IMR-90 (cell line): ENCODE results near the gene ARHGEF10L. TPM values are rescaled to one million over a fixed set of nuclear protein-coding genes. Genes with fewer than 3 reads are reported as not detected.

ENCODE experiments used
- ATAC-seq: fragments of 200-7000 bp; cut with Tn5 transposase; 2 replicates; pipeline ENCODE4 v1.9.1; 2020; ENCODE audit warnings: low read depth, mild to moderate bottlenecking, moderate library complexity
- BruUV-seq: library from RNA; stranded (reverse); fragments of 400-500 nt; replicated peaks from 2 replicates; lab custom pipeline; 2021; lab: Mats Ljungman, UMichigan
- CTCF ChIA-PET: fragments of 300-600 bp; formaldehyde crosslinking; extraction: SDS; loops from one replicate; lab custom pipeline; 2021; ENCODE audit warnings: antibody characterized with exemption; lab: Yijun Ruan, JAX
- POLR2A ChIA-PET: fragments of 300-600 bp; sonication (Branson Sonifier 250); formaldehyde crosslinking; loops from one replicate; lab custom pipeline; 2022; ENCODE audit warnings: antibody characterized with exemption; ENCODE audit not compliant: unreplicated experiment; lab: Charles Lee
- DNase-seq: peaks from one replicate; pipeline ENCODE4 v3.0.0; 2013
- H2AFZ ChIP-seq: replicated peaks from 2 replicates; pipeline ENCODE3; 2013; ENCODE audit warnings: low read length, mild to moderate bottlenecking; ENCODE audit not compliant: poor library complexity
- H2AK5ac ChIP-seq: 2 replicates; pipeline ENCODE4 v1.6.1; 2013; ENCODE audit warnings: low read depth, low read length, inconsistent platforms
- H2AK9ac ChIP-seq: replicated peaks from 2 replicates; pipeline ENCODE3; 2013; ENCODE audit warnings: mild to moderate bottlenecking, low read depth, low read length, moderate library complexity; ENCODE audit not compliant: poor library complexity
- H2BK120ac ChIP-seq: 2 replicates; pipeline ENCODE4 v1.6.1; 2013; ENCODE audit warnings: low read depth, low read length, inconsistent platforms
- H2BK15ac ChIP-seq: 3 replicates; pipeline ENCODE4 v1.6.1; 2013; ENCODE audit warnings: low read depth, low read length, inconsistent platforms
- H2BK20ac ChIP-seq: 2 replicates; pipeline ENCODE4 v1.6.1; 2013; ENCODE audit warnings: low read depth, mild to moderate bottlenecking, inconsistent platforms, low read length, moderate library complexity
- H2BK5ac ChIP-seq: 2 replicates; pipeline ENCODE4 v1.6.1; 2013; ENCODE audit warnings: mild to moderate bottlenecking, low read depth, low read length, inconsistent platforms; ENCODE audit not compliant: poor library complexity, severe bottlenecking
- H3K14ac ChIP-seq: replicated peaks from 2 replicates; pipeline ENCODE4 v1.6.1; 2013; ENCODE audit warnings: low read depth, low read length, inconsistent platforms
- H3K18ac ChIP-seq: 2 replicates; pipeline ENCODE4 v1.6.1; 2013; ENCODE audit warnings: low read depth, low read length, control low read depth
- H3K23ac ChIP-seq: 2 replicates; pipeline ENCODE4 v1.6.1; 2013; ENCODE audit warnings: low read depth, low read length, inconsistent platforms
- H3K27ac ChIP-seq: 2 replicates; pipeline ENCODE4 v1.5.1; 2013; ENCODE audit warnings: mild to moderate bottlenecking, control low read depth, low read length; ENCODE audit not compliant: insufficient read depth
- H3K27me3 ChIP-seq: 2 replicates; pipeline ENCODE4 v1.6.1; 2013; ENCODE audit warnings: low read length; ENCODE audit not compliant: control insufficient read depth, insufficient read depth
- H3K36me3 ChIP-seq: 2 replicates; pipeline ENCODE4 v1.6.1; 2013; ENCODE audit warnings: low read length, mixed read lengths; ENCODE audit not compliant: control insufficient read depth, insufficient read depth
- H3K4ac ChIP-seq: 2 replicates; pipeline ENCODE4 v1.6.1; 2013; ENCODE audit warnings: low read depth, low read length, inconsistent platforms
- H3K4me1 ChIP-seq: 2 replicates; pipeline ENCODE4 v1.6.1; 2013; ENCODE audit warnings: low read length, mixed read lengths; ENCODE audit not compliant: control insufficient read depth, insufficient read depth
- H3K4me2 ChIP-seq: 2 replicates; pipeline ENCODE4 v1.6.1; 2013; ENCODE audit warnings: low read depth, mild to moderate bottlenecking, control low read depth, low read length, moderate library complexity
- H3K4me3 ChIP-seq: 2 replicates; pipeline ENCODE4 v1.5.1; 2013; ENCODE audit warnings: low read depth, mild to moderate bottlenecking, control low read depth, low read length, moderate library complexity; ENCODE audit not compliant: insufficient read depth
- H3K56ac ChIP-seq: 2 replicates; pipeline ENCODE4 v1.6.1; 2013; ENCODE audit warnings: low read length, inconsistent platforms; ENCODE audit not compliant: insufficient read depth; ENCODE audit errors: extremely low read depth
- H3K79me1 ChIP-seq, 2 experiments: 2 replicates each; pipeline ENCODE4 v1.6.1; 2013; ENCODE audit warnings: low read length in 2 of 2, inconsistent platforms in 1 of 2, low read depth in 1 of 2
- H3K9ac ChIP-seq: 2 replicates; pipeline ENCODE4 v1.6.1; 2013; ENCODE audit warnings: low read depth, low read length, control low read depth
- H3K9me1 ChIP-seq: 2 replicates; pipeline ENCODE4 v1.6.1; 2013; ENCODE audit warnings: low read length, inconsistent platforms; ENCODE audit not compliant: insufficient read depth
- H3K9me3 ChIP-seq: 2 replicates; pipeline ENCODE4 v1.6.1; 2013; ENCODE audit warnings: low read length; ENCODE audit not compliant: control insufficient read depth, insufficient read depth
- H4K20me1 ChIP-seq: 2 replicates; pipeline ENCODE4 v1.6.1; 2013; ENCODE audit warnings: low read length, inconsistent platforms; ENCODE audit not compliant: insufficient read depth
- H4K5ac ChIP-seq: 2 replicates; pipeline ENCODE4 v1.6.1; 2013; ENCODE audit warnings: mild to moderate bottlenecking, low read depth, low read length, control low read depth
- H4K8ac ChIP-seq, 2 experiments: 2 replicates each; pipeline ENCODE4 v1.6.1; 2013; ENCODE audit warnings: low read depth in 2 of 2, low read length in 2 of 2, control low read depth in 1 of 2, inconsistent platforms in 1 of 2
- H4K91ac ChIP-seq: 2 replicates; pipeline ENCODE4 v1.6.1; 2013; ENCODE audit warnings: low read depth, low read length, inconsistent platforms; ENCODE audit not compliant: insufficient read depth
- BHLHE40 ChIP-seq: fragments of 150-350 bp; IDR thresholded peaks from 2 replicates; pipeline ENCODE4 v1.6.1; 2016; ENCODE audit warnings: mild to moderate bottlenecking, low read depth, low read length
- CEBPB ChIP-seq: IDR thresholded peaks from 2 replicates; pipeline ENCODE4 v1.6.1; 2012; ENCODE audit warnings: low read depth, low read length, improper control_type of control experiment
- CHD1 ChIP-seq: IDR thresholded peaks from 2 replicates; pipeline ENCODE4 v1.6.1; 2012; ENCODE audit warnings: low read depth, low read length, improper control_type of control experiment
- CTCF ChIP-seq: conservative IDR thresholded peaks from 2 replicates; pipeline ENCODE4 v1.5.1; 2012; ENCODE audit warnings: mild to moderate bottlenecking, low read depth, low read length, improper control_type of control experiment
- FOS ChIP-seq: fragments of 150-350 bp; IDR thresholded peaks from 2 replicates; pipeline ENCODE4 v1.6.1; 2016; ENCODE audit warnings: low read depth, low read length
- MAFK ChIP-seq: IDR thresholded peaks from 2 replicates; pipeline ENCODE4 v1.6.1; 2012; ENCODE audit warnings: low read depth, low read length, improper control_type of control experiment
- MAZ ChIP-seq: IDR thresholded peaks from 2 replicates; pipeline ENCODE4 v1.6.1; 2012; ENCODE audit warnings: low read depth, mild to moderate bottlenecking, low read length, improper control_type of control experiment, moderate library complexity, borderline replicate concordance
- MXI1 ChIP-seq: IDR thresholded peaks from 2 replicates; pipeline ENCODE4 v1.6.1; 2012; ENCODE audit warnings: low read depth, mild to moderate bottlenecking, low read length, moderate library complexity, borderline replicate concordance
- NFE2L2 ChIP-seq: fragments of 150-350 bp; IDR thresholded peaks from 2 replicates; pipeline ENCODE4 v1.6.1; 2016; ENCODE audit warnings: low read depth, mild to moderate bottlenecking, low read length
- POLR2A ChIP-seq: IDR thresholded peaks from 2 replicates; pipeline ENCODE4 v1.6.1; 2012; ENCODE audit warnings: mild to moderate bottlenecking, low read depth, low read length
- RAD21 ChIP-seq: IDR thresholded peaks from 2 replicates; pipeline ENCODE4 v1.6.1; 2012; ENCODE audit warnings: low read length, improper control_type of control experiment
- RCOR1 ChIP-seq: IDR thresholded peaks from 2 replicates; pipeline ENCODE4 v1.6.1; 2012; ENCODE audit warnings: mild to moderate bottlenecking, low read length, improper control_type of control experiment; ENCODE audit not compliant: insufficient replicate concordance
- SMC3 ChIP-seq: fragments of 150-350 bp; IDR thresholded peaks from 2 replicates; pipeline ENCODE4 v1.6.1; 2016; ENCODE audit warnings: low read depth, mild to moderate bottlenecking, antibody characterized with exemption, low read length, moderate library complexity
- USF2 ChIP-seq: fragments of 150-350 bp; IDR thresholded peaks from 2 replicates; pipeline ENCODE4 v1.6.1; 2017; ENCODE audit warnings: mild to moderate bottlenecking, antibody characterized with exemption, low read length, low read depth
- WGBS, 2 experiments: methylation state at CpG; one replicate each; pipeline versions ENCODE4 v1.1.5 to v1.1.7; 2013; ENCODE audit warnings: missing lambda C conversion rate in 2 of 2; ENCODE audit not compliant: insufficient read length in 1 of 2; ENCODE audit errors: extremely low coverage in 2 of 2; 5-methylcytosine and 5-hydroxymethylcytosine counted together
- dilution Hi-C: fragments of 300-500 bp; cut with HindIII; formaldehyde crosslinking; loops from one replicate; pipeline ENCODE4 v1.14.3; 2018; ENCODE audit warnings: low sequenced_read_pairs; ENCODE audit not compliant: unreplicated experiment
- in situ Hi-C: fragments of 300-500 bp; cut with MboI; formaldehyde crosslinking; loops from 3 replicates; pipeline ENCODE4 v1.14.3; 2019; ENCODE audit warnings: low sequenced_read_pairs, inconsistent platforms, mixed read lengths
- intact Hi-C: fragments of 100-400 bp; cut with micrococcal nuclease; formaldehyde crosslinking; loops from 2 replicates; pipeline ENCODE4 v1.10.0; 2022
- polyA plus RNA-seq, 3 experiments: library from polyadenylated mRNA; depleted of rRNA; stranded (reverse); fragments of >200 nt; gene quantifications; 2 replicates each; pipeline ENCODE4 v1.2.3, GENCODE V29; 2012; ENCODE audit warnings: low replicate concordance in 1 of 3
- total RNA-seq: library from RNA; depleted of rRNA; stranded (reverse); fragments of >200 nt; gene quantifications from 2 replicates; pipeline ENCODE4 v1.2.3, GENCODE V29; 2012

The ARHGEF10L gene
- total and polyA plus RNA-seq, 2 of the 4 experiments (the other 2 are of a cell fraction) = 4.8 to 12.4 TPM

- no peak for TF ChIP-seq CEBPB
Observed at GRCh38 chr1:17575797-17576518, 36.5 kb downstream of the ARHGEF10L start (continued).

- WGBS, 2 experiments = 88% methylated on average over 4 of the region's 6 CpGs; no CpG with 5 or more reads in 1 of the 2 experiments
- Histone ChIP-seq H3K36me3 (no peaks in the 10 kb centered on the region), H2BK120ac (no peak overlapping the region), H3K56ac (no peak overlapping the region), H3K27me3 (no peaks in the 10 kb centered on the region), H3K4ac (no peak overlapping the region), H3K14ac (no peak overlapping the region), H3K4me3 (no peak overlapping the region), H2BK15ac (no peak overlapping the region), H4K8ac (no peak overlapping the region), H2BK20ac (no peak overlapping the region), H2BK5ac (no peak overlapping the region), H4K91ac (no peak overlapping the region), H2AK5ac (no peak overlapping the region), H2AFZ (no peak overlapping the region), H2AK9ac (no peak overlapping the region), H4K20me1 (peaks cover 19% of the 10 kb centered on the region), H3K4me2 (no peak overlapping the region), H3K23ac (no peak overlapping the region), H3K27ac (no peak overlapping the region), H3K18ac (no peak overlapping the region), H3K4me1 (no peaks in the 10 kb centered on the region), H3K9me3 (no peaks in the 10 kb centered on the region), H3K9me1 (no peaks in the 10 kb centered on the region), H3K79me1 (peaks cover 12 to 39% of the 10 kb centered on the region in 2 experiments), H3K9ac (no peak overlapping the region), H4K5ac (no peak overlapping the region)
- ChIA-PET POLR2A (no interaction called here), CTCF (interaction anchor here (1.0 to 1.2 kb wide), 2 partner anchors 10 to 82 kb away, joined by 3 read pairs; no protein-coding TSS in a partner anchor)
- no TSS peak for BruUV-seq
- ATAC-seq (no peak), DNase-seq (no peak)
- intact Hi-C loops (no loop called here), dilution Hi-C loops (no loop called here), in situ Hi-C loops (no loop called here)
- TF ChIP-seq MAFK (no peak), RCOR1 (no peak), SMC3 (no peak), CHD1 (no peak), USF2 (no peak), MAZ (no peak), FOS (no peak), CEBPB (no peak), POLR2A (no peak), NFE2L2 (no peak), MXI1 (no peak), CTCF (no peak), BHLHE40 (no peak), RAD21 (no peak)
Observed at GRCh38 chr1:17576519-17576853, 37.0 kb downstream of the ARHGEF10L start.
